GM21576 (cell line): ENCODE measurements around the gene TMEM95.
A peak's percentile ranks its signal among the peaks of the same experiment; 100 is the strongest.

Experiments used
- ATAC-seq: cut with Tn5 transposase; IDR thresholded peaks from one replicate; pipeline ENCODE4 v1.9.1; 2021; ENCODE audit warnings: mild to moderate bottlenecking, moderate library complexity; ENCODE audit not compliant: unreplicated experiment

TMEM95 gene

GRCh38 chr17:7403977-7404736 lies 49.2 kb downstream of the TMEM95 start, which contains the start of gene TMEM256:
TMEM256 (minus strand) TSS chr17:7404097; CDS start chr17:7404084, 13 bp downstream.
- ATAC-seq, result peak; percentile 87

DNA sequence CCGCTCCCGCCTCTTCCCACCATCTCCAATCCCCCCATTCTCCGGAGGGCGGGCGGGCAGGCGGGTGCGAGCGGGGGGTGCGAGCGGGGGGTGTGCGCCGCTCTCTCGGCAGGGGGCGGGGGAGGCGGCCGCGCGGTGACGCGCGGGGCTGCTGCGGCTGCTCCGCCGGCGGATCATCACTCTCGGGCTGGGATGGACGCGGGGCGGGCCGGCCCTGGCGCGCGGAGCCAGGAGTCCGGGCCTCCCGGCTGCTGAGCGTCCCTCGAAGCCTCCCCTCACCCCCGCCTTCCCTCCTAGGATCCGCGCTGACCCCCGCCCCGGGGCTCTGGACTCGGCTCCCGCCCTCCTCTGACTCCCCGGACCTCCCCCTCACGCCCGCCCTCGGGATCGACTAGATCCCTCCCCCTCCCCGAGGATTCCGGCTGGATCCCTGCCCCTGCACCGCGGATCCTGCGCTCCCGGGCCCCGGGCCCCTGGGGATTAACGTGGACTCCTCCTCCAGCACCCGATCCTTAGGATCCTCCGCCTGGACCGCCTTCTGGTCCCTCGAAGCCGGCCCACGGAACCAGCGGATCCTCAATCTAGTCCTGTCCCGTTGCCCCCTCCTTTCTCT lies 49.9 kb downstream of the TMEM95 start:
- ATAC-seq, result no peak

DNA sequence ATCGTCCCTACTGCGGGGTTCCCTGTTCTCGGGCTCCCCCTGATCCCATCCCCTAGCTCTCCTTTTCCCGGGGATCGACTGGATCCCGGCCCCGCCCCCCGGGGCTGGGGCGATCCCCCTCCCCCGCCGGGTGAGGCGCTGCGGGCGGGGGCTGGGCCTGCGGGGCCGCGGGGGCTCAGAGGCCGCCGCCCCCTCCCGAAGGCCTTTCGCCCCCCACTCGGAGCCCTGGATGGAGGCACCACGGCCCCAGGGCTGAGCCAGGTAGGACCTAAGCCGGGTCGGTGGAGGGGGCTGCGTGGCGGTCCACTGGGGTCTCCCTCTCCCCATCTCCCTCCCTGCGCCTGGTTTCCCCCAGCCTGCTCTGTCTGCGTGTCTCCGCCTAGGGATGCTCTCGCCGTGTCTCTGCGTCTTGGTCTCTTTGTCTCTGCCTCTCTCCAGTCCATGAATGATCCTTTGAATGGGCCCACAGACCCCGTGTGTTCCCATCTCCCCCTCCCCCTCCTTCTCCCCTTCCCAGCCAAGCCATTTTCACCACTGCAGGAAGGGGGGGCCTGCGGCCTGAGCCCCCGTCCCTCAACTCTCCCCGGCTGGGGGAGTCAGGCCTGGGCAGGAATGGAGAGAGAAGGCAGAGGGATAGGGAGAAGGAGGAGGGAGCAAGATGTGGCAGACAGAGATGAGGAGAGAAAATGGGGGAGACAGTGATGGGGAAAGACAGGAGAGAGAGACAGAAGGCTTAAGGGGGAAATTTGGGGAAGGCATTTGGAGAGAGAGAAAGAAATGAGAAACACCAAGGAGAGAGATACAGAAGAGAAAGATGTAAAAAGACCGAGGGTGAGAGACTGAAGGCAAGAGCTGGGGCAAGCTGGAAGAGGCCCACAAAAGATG lies 50.6 kb downstream of the TMEM95 start:
- ATAC-seq, result no peak

GRCh38 chr17:7406235-7406825 lies 51.4 kb downstream of the TMEM95 start:
- no peak for ATAC-seq
